Neural cell (in vitro differentiated cells): ENCODE results near the gene MAFB. TPM values are rescaled to one million over a fixed set of nuclear protein-coding genes. Genes with fewer than 3 reads are reported as not detected.

Experiments used
- H2AFZ ChIP-seq: fragments of 200-600, 300-800 bp; sonication (generic), shearing (Covaris generic); 2 replicates; pipeline ENCODE4 v1.6.0; 2014; ENCODE audit warnings: low read depth, mild to moderate bottlenecking, antibody characterized with exemption, low read length, moderate library complexity
- H3F3A ChIP-seq: fragments of 200-600 bp; shearing (Covaris generic); 2 replicates; pipeline ENCODE4 v1.6.1; 2016; ENCODE audit warnings: mild to moderate bottlenecking, moderate library complexity, mixed read lengths, antibody characterized with exemption, low read length; ENCODE audit not compliant: insufficient read depth, poor library complexity, severe bottlenecking
- H3K27ac ChIP-seq: fragments of 200-600, 300-800 bp; sonication (generic), shearing (Covaris generic); 2 replicates; pipeline ENCODE4 v1.5.1; 2014; ENCODE audit warnings: mild to moderate bottlenecking, low read length, moderate library complexity
- H3K27me3 ChIP-seq: fragments of 300-800, 200-600 bp; sonication (generic), shearing (Covaris generic); 2 replicates; pipeline ENCODE4 v1.6.0; 2014; ENCODE audit warnings: mild to moderate bottlenecking, low read depth, low read length, moderate library complexity; ENCODE audit not compliant: insufficient read depth
- H3K36me3 ChIP-seq: fragments of 300-800, 200-600 bp; sonication (generic), shearing (Covaris generic); 2 replicates; pipeline ENCODE4 v1.5.1; 2014; ENCODE audit warnings: mild to moderate bottlenecking, antibody characterized with exemption, low read length, moderate library complexity; ENCODE audit not compliant: insufficient read depth
- H3K4me2 ChIP-seq: fragments of 300-800, 200-600 bp; sonication (generic), shearing (Covaris generic); 2 replicates; pipeline ENCODE4 v1.6.0; 2014; ENCODE audit warnings: mild to moderate bottlenecking, low read length
- H3K4me3 ChIP-seq: fragments of 300-800, 200-600 bp; sonication (generic), shearing (Covaris generic); 2 replicates; pipeline ENCODE4 v1.5.1; 2014; ENCODE audit warnings: mild to moderate bottlenecking, low read length, moderate library complexity
- H3K79me2 ChIP-seq: fragments of 200-600 bp; shearing (Covaris generic); replicated peaks from 2 replicates; pipeline ENCODE4 v1.6.0; 2014; ENCODE audit warnings: mild to moderate bottlenecking, low read length, moderate library complexity; ENCODE audit not compliant: insufficient read depth
- H3K9ac ChIP-seq: fragments of 300-800, 200-600 bp; sonication (generic), shearing (Covaris generic); 2 replicates; pipeline ENCODE4 v1.6.1; 2016; ENCODE audit warnings: mild to moderate bottlenecking, low read length, mixed read lengths
- H3K9me2 ChIP-seq: fragments of 200-600 bp; shearing (Covaris generic); 2 replicates; pipeline ENCODE4 v1.6.1; 2016; ENCODE audit warnings: mild to moderate bottlenecking, low read length, mixed read lengths; ENCODE audit not compliant: insufficient read depth
- H3K9me3 ChIP-seq: fragments of 200-600, 300-800 bp; sonication (generic), shearing (Covaris generic); 2 replicates; pipeline ENCODE4 v1.6.1; 2016; ENCODE audit warnings: mild to moderate bottlenecking, mixed run types, low read length, moderate library complexity, mixed read lengths
- H4K20me1 ChIP-seq: fragments of 200-600 bp; shearing (Covaris generic); 2 replicates; pipeline ENCODE4 v1.6.1; 2016; ENCODE audit warnings: mild to moderate bottlenecking, mixed run types; ENCODE audit not compliant: insufficient read depth
- EP300 ChIP-seq: fragments of 450-650 bp; conservative IDR thresholded peaks from 2 replicates; pipeline ENCODE4 v1.6.1; 2014; ENCODE audit warnings: antibody characterized with exemption, mild to moderate bottlenecking, moderate library complexity; ENCODE audit not compliant: poor library complexity, severe bottlenecking
- EZH2 ChIP-seq: fragments of 200-600, 300-800 bp; shearing (Covaris generic), sonication (generic); IDR thresholded peaks from 2 replicates; pipeline ENCODE4 v1.6.1; 2014; ENCODE audit warnings: antibody characterized with exemption, low read length, borderline replicate concordance, mild to moderate bottlenecking; ENCODE audit not compliant: insufficient read depth, poor library complexity, severe bottlenecking
- MXI1 ChIP-seq: fragments of 450-650 bp; conservative IDR thresholded peaks from 2 replicates; pipeline ENCODE4 v1.6.1; 2014; ENCODE audit warnings: antibody characterized with exemption, mild to moderate bottlenecking; ENCODE audit not compliant: poor library complexity, severe bottlenecking
- POLR2AphosphoS5 ChIP-seq: IDR thresholded peaks from 2 replicates; pipeline ENCODE4 v1.6.1; 2012
- RAD21 ChIP-seq: fragments of 450-650 bp; conservative IDR thresholded peaks from 2 replicates; pipeline ENCODE4 v1.6.1; 2014; ENCODE audit warnings: antibody characterized with exemption, mild to moderate bottlenecking, moderate library complexity
- SMC3 ChIP-seq: fragments of 450-650 bp; conservative IDR thresholded peaks from 2 replicates; pipeline ENCODE4 v1.6.1; 2014; ENCODE audit warnings: antibody characterized with exemption, mild to moderate bottlenecking, moderate library complexity; ENCODE audit not compliant: poor library complexity
- TAF1 ChIP-seq: IDR thresholded peaks from 2 replicates; pipeline ENCODE4 v1.6.1; 2012; ENCODE audit warnings: low read depth
- polyA plus RNA-seq: library from polyadenylated mRNA; depleted of rRNA; stranded (reverse); fragments of >200 nt; gene quantifications from 2 replicates; pipeline ENCODE4 v1.2.3, GENCODE V29; 2014
- TF ChIP-seq, protein P1 (sequence below): fragments of 450-650 bp; IDR thresholded peaks from 2 replicates; pipeline ENCODE4 v1.5.1; 2014; ENCODE audit warnings: antibody characterized with exemption, mild to moderate bottlenecking, moderate library complexity; ENCODE audit not compliant: poor library complexity, severe bottlenecking
- TF ChIP-seq, protein P2 (sequence below): IDR thresholded peaks from 2 replicates; pipeline ENCODE4 v1.6.1; 2012; ENCODE audit warnings: borderline replicate concordance

MAFB gene
- polyA plus RNA-seq, 1 donor from 2014 or later, result 5.6 TPM

DNA sequence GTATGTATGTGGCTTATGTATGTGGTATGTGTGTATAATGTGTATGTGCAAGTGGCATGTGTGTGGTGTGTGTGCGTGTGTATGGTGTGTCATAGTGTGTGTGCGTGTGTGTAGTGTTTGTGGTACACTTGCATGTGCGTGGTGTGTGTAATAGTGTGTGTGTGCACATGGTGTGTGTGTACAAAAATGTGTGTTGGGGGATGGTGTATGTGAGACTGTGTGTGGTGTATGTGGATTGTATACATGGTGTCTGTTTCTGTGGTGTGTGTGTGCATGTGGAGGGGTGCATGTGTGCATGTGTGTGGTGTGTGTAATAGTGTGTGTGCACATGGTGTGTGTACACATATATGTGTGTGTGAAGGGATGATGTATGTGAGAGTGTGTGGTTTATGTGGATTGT, 21.5 kb downstream of the MAFB start:
- TF ChIP-seq SMC3 (no peak), TAF1 (no peak), EP300 (no peak), MXI1 (no peak), EZH2 (no peak), POLR2AphosphoS5 (no peak), RAD21 (no peak)
- TF ChIP-seq, protein P1, sequence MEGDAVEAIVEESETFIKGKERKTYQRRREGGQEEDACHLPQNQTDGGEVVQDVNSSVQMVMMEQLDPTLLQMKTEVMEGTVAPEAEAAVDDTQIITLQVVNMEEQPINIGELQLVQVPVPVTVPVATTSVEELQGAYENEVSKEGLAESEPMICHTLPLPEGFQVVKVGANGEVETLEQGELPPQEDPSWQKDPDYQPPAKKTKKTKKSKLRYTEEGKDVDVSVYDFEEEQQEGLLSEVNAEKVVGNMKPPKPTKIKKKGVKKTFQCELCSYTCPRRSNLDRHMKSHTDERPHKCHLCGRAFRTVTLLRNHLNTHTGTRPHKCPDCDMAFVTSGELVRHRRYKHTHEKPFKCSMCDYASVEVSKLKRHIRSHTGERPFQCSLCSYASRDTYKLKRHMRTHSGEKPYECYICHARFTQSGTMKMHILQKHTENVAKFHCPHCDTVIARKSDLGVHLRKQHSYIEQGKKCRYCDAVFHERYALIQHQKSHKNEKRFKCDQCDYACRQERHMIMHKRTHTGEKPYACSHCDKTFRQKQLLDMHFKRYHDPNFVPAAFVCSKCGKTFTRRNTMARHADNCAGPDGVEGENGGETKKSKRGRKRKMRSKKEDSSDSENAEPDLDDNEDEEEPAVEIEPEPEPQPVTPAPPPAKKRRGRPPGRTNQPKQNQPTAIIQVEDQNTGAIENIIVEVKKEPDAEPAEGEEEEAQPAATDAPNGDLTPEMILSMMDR, result no peak
- TF ChIP-seq, protein P2, sequence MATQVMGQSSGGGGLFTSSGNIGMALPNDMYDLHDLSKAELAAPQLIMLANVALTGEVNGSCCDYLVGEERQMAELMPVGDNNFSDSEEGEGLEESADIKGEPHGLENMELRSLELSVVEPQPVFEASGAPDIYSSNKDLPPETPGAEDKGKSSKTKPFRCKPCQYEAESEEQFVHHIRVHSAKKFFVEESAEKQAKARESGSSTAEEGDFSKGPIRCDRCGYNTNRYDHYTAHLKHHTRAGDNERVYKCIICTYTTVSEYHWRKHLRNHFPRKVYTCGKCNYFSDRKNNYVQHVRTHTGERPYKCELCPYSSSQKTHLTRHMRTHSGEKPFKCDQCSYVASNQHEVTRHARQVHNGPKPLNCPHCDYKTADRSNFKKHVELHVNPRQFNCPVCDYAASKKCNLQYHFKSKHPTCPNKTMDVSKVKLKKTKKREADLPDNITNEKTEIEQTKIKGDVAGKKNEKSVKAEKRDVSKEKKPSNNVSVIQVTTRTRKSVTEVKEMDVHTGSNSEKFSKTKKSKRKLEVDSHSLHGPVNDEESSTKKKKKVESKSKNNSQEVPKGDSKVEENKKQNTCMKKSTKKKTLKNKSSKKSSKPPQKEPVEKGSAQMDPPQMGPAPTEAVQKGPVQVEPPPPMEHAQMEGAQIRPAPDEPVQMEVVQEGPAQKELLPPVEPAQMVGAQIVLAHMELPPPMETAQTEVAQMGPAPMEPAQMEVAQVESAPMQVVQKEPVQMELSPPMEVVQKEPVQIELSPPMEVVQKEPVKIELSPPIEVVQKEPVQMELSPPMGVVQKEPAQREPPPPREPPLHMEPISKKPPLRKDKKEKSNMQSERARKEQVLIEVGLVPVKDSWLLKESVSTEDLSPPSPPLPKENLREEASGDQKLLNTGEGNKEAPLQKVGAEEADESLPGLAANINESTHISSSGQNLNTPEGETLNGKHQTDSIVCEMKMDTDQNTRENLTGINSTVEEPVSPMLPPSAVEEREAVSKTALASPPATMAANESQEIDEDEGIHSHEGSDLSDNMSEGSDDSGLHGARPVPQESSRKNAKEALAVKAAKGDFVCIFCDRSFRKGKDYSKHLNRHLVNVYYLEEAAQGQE, result no peak
- H3K27ac ChIP-seq, result no peak overlapping the region
- H2AFZ ChIP-seq, result no peak overlapping the region
- H3K36me3 ChIP-seq, result no peaks in the 10 kb centered on the region
- no peaks in the 10 kb centered on the region for H3F3A ChIP-seq
- H3K27me3 ChIP-seq, result no peaks in the 10 kb centered on the region
- no peaks in the 10 kb centered on the region for H3K79me2 ChIP-seq
- no peaks in the 10 kb centered on the region for H3K9me3 ChIP-seq
- H3K4me2 ChIP-seq, result no peak overlapping the region
- H4K20me1 ChIP-seq, result no peaks in the 10 kb centered on the region
- no peaks in the 10 kb centered on the region for H3K9me2 ChIP-seq
- H3K9ac ChIP-seq, result no peak overlapping the region
- H3K4me3 ChIP-seq, result no peak overlapping the region

DNA sequence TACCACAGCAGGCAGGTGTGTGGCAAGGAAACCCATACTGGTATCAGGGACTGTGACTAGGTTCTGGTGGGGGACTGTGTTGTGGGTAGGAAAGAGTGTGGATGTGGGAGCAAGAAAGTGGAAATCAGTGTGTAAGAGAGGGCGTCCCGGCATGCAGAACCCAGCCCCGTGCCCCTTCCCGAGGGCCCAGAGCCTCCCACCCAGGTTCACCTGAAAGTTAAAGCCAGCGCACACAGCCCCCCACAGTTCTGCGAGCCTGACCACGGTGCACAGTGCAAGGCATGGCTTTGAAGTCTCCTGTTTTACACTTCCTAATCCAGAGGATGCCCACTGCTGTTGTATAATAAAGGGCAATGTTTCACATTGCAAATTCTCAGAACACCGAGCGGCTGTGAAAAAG, 22.7 kb downstream of the MAFB start:
- H3K79me2 ChIP-seq, result no peaks in the 10 kb centered on the region
- H2AFZ ChIP-seq, result no peak overlapping the region
- no peak overlapping the region for H3K4me3 ChIP-seq
- no peaks in the 10 kb centered on the region for H3F3A ChIP-seq
- H3K4me2 ChIP-seq, result no peak overlapping the region
- TF ChIP-seq RAD21 (no peak), MXI1 (no peak), EZH2 (no peak), TAF1 (no peak), SMC3 (no peak), POLR2AphosphoS5 (no peak)
- TF ChIP-seq, protein P1, result no peak
- no peaks in the 10 kb centered on the region for H3K9me3 ChIP-seq
- no peaks in the 10 kb centered on the region for H3K27me3 ChIP-seq
- H3K9ac ChIP-seq, result no peak overlapping the region
- no peak overlapping the region for H3K27ac ChIP-seq
- H3K36me3 ChIP-seq, result no peaks in the 10 kb centered on the region
- no peaks in the 10 kb centered on the region for H4K20me1 ChIP-seq
- H3K9me2 ChIP-seq, result no peaks in the 10 kb centered on the region
